Type B pancreatic cell (in vitro differentiated cells): ENCODE results near the gene BAZ2B. TPM values are rescaled to one million over a fixed set of nuclear protein-coding genes. Genes with fewer than 3 reads are reported as not detected.

Source experiments
- DNase-seq: peaks from one replicate; pipeline ENCODE4 v3.0.0; 2021; ENCODE audit warnings: mixed read lengths; ENCODE audit not compliant: unreplicated experiment; ENCODE audit errors: extremely low spot score
- H3K27ac Mint-ChIP-seq: 2 replicates; pipeline ENCODE4 v1.8.0; 2021; ENCODE audit warnings: mild to moderate bottlenecking, mixed read lengths
- H3K27me3 Mint-ChIP-seq: 2 replicates; pipeline ENCODE4 v1.8.0; 2021; ENCODE audit warnings: mixed read lengths
- H3K36me3 Mint-ChIP-seq: 2 replicates; pipeline ENCODE4 v1.8.0; 2021; ENCODE audit warnings: mixed read lengths
- H3K4me1 Mint-ChIP-seq: one replicate; pipeline ENCODE4 v1.8.0; 2021; ENCODE audit warnings: mixed read lengths; ENCODE audit not compliant: unreplicated experiment
- H3K4me3 Mint-ChIP-seq: 2 replicates; pipeline ENCODE4 v1.8.0; 2021; ENCODE audit warnings: mild to moderate bottlenecking, mixed read lengths
- H3K9me3 Mint-ChIP-seq: 2 replicates; pipeline ENCODE4 v1.8.0; 2021; ENCODE audit warnings: mixed read lengths
- CTCF ChIP-seq: fragments of 200-600 bp; sonication (generic); conservative IDR thresholded peaks from 2 replicates; pipeline ENCODE4 v1.5.0; 2021; ENCODE audit warnings: antibody characterized with exemption, mild to moderate bottlenecking
- total RNA-seq: library from RNA; stranded (reverse); gene quantifications from 2 replicates; pipeline ENCODE4 v1.2.1, GENCODE V29; 2021; ENCODE audit warnings: low replicate concordance

BAZ2B gene
- total RNA-seq, 1 donor from 2014 or later = 80.4 TPM

GRCh38 chr2:159505196-159505595, 111.2 kb downstream of the BAZ2B start:
- no peak overlapping the region for H3K4me3 Mint-ChIP-seq
- H3K27ac Mint-ChIP-seq = no peak overlapping the region
- TF ChIP-seq CTCF = no peak
- peaks cover 11% of the 10 kb centered on the region for H3K4me1 Mint-ChIP-seq
- DNase-seq = no peak
- peaks cover 9% of the 10 kb centered on the region for H3K36me3 Mint-ChIP-seq
- H3K27me3 Mint-ChIP-seq = no peaks in the 10 kb centered on the region
- H3K9me3 Mint-ChIP-seq = no peaks in the 10 kb centered on the region

GRCh38 chr2:159501743-159502142, 114.6 kb downstream of the BAZ2B start:
- Mint-ChIP-seq H3K4me3 (no peak overlapping the region), H3K4me1 (peaks cover 13% of the 10 kb centered on the region), H3K27ac (no peak overlapping the region), H3K27me3 (no peaks in the 10 kb centered on the region), H3K9me3 (peaks cover 6% of the 10 kb centered on the region), H3K36me3 (peaks cover 22% of the 10 kb centered on the region)
- no peak for DNase-seq
- TF ChIP-seq CTCF = no peak

- H3K9me3 Mint-ChIP-seq = peaks cover 6% of the 10 kb centered on the region
- peaks cover 7% of the 10 kb centered on the region for H3K4me1 Mint-ChIP-seq
- H3K36me3 Mint-ChIP-seq = peaks cover 17% of the 10 kb centered on the region
- H3K27me3 Mint-ChIP-seq = no peaks in the 10 kb centered on the region
- H3K4me3 Mint-ChIP-seq = no peak overlapping the region
- H3K27ac Mint-ChIP-seq = peak overlapping the region; percentile 76
- DNase-seq = no peak
- TF ChIP-seq CTCF = no peak
These were observed 118.5 kb downstream of the BAZ2B start for GRCh38 chr2:159497847-159498246.

- no peak for DNase-seq
- peaks cover 17% of the 10 kb centered on the region for H3K36me3 Mint-ChIP-seq
- H3K9me3 Mint-ChIP-seq = peaks cover 6% of the 10 kb centered on the region
- H3K27ac Mint-ChIP-seq = peak overlapping the region; percentile 76
- peaks cover 7% of the 10 kb centered on the region for H3K4me1 Mint-ChIP-seq
- H3K27me3 Mint-ChIP-seq = no peaks in the 10 kb centered on the region
- peak overlapping the region; percentile 15 for H3K4me3 Mint-ChIP-seq
- TF ChIP-seq CTCF = no peak
These were observed 119.1 kb downstream of the BAZ2B start for GRCh38 chr2:159497256-159497655.

GRCh38 chr2:159489476-159489875, 126.9 kb downstream of the BAZ2B start:
- Mint-ChIP-seq H3K27me3 (no peaks in the 10 kb centered on the region), H3K4me3 (no peak overlapping the region), H3K36me3 (peaks cover 4% of the 10 kb centered on the region), H3K27ac (no peak overlapping the region), H3K9me3 (no peaks in the 10 kb centered on the region), H3K4me1 (peaks cover 3% of the 10 kb centered on the region)
- TF ChIP-seq CTCF = no peak
- no peak for DNase-seq

- TF ChIP-seq CTCF = no peak
- peak overlapping the region; percentile 6 for H3K27ac Mint-ChIP-seq
These were observed 131.8 kb downstream of the BAZ2B start for GRCh38 chr2:159484532-159484931.

More at GRCh38 chr2:159484532-159484931, 131.8 kb downstream of the BAZ2B start:
- no peak for DNase-seq
- Mint-ChIP-seq H3K4me3 (no peak overlapping the region), H3K4me1 (no peaks in the 10 kb centered on the region), H3K9me3 (no peaks in the 10 kb centered on the region), H3K36me3 (no peaks in the 10 kb centered on the region), H3K27me3 (no peaks in the 10 kb centered on the region)
